Ovary (tissue), 9 donors: ENCODE results near the gene HCN4. TPM values are rescaled to one million over a fixed set of nuclear protein-coding genes. Genes with fewer than 3 reads are reported as not detected.

Experiments
- DNase-seq, 5 donors: peaks; one replicate each; pipeline ENCODE4 v3.0.0-alpha.2; 2019 to 2020
- H3K27ac ChIP-seq, 2 donors: fragments of 200-600 bp; one replicate each; pipeline versions ENCODE4 v1.5.1 to v1.8.0; 2019 to 2022
- H3K27me3 ChIP-seq: fragments of 200-600 bp; one replicate; pipeline ENCODE4 v1.8.0; 2022
- H3K36me3 ChIP-seq: fragments of 200-600 bp; sonication (generic); one replicate; pipeline ENCODE4 v1.5.1; 2019
- H3K4me1 ChIP-seq: one replicate; pipeline ENCODE4 v1.8.1; 2013; ENCODE audit warnings: mild to moderate bottlenecking, moderate library complexity; ENCODE audit not compliant: insufficient read depth
- H3K4me3 ChIP-seq: fragments of 200-600 bp; sonication (generic); one replicate; pipeline ENCODE4 v1.5.1; 2017
- H3K9me3 ChIP-seq, 2 donors: fragments of 200-600 bp in 1 of 2; sonication (generic) in 1 of 2; one replicate each; pipeline versions ENCODE4 v1.5.1 to v1.8.1; 2013 to 2019; ENCODE audit warnings: mild to moderate bottlenecking in 1 of 2, moderate library complexity in 1 of 2
- EP300 ChIP-seq: sonication (generic); formaldehyde crosslinking; IDR thresholded peaks from one replicate; pipeline ENCODE4 v1.6.1; 2017; ENCODE audit warnings: antibody characterized with exemption
- POLR2A ChIP-seq: fragments of 450-650 bp; IDR thresholded peaks from one replicate; pipeline ENCODE4 v1.6.1; 2017; ENCODE audit warnings: antibody characterized with exemption, mild to moderate bottlenecking, moderate library complexity
- WGBS, 3 donors: extraction: QIAGEN DNeasy Blood & Tissue Kit in 1 of 3; methylation state at CpG; one replicate each; pipeline versions ENCODE4 v1.1.5 to v1.1.7; 2013 to 2017; 5-methylcytosine and 5-hydroxymethylcytosine counted together
- intact Hi-C, 4 donors: fragments of 100-400 bp; cut with DNase I; formaldehyde crosslinking; loops; one replicate each; pipeline versions ENCODE4 v1.11.0 to v1.15.1; 2022 to 2023
- polyA plus RNA-seq, 2 donors: library from polyadenylated mRNA; stranded (reverse); fragments of 200-250 nt in 1 of 2; fragments of 350-450 nt in 1 of 2; fragmentation: Illumina TruSeq in 1 of 2; extraction: RNeasy Lipid Tissue Mini Kit (QIAGEN cat#74804) in 1 of 2; gene quantifications; one replicate each; pipeline ENCODE4 v1.2.3, GENCODE V29; 2013 to 2014
- total RNA-seq, 7 donors: library from RNA; depleted of rRNA in 2 of 7; stranded (reverse); fragments of >200 nt in 2 of 7; fragmentation: NEBNext Ultra II Directional in 3 of 7; extraction: Animal tissue kit (Norgen Biotek cat#: 25700) in 3 of 7; gene quantifications; one replicate each; pipeline versions ENCODE4 v1.1.0 to v1.2.4, GENCODE V29; 2016 to 2023
- TF ChIP-seq, protein P1 (sequence below), 3 donors: fragments of 450-650 bp in 2 of 3; fragments of 200-600 bp in 1 of 3; IDR thresholded peaks; one replicate each; pipeline versions ENCODE4 v1.5.1 to v1.8.0; 2016 to 2022; ENCODE audit warnings: antibody characterized with exemption in 3 of 3, mild to moderate bottlenecking in 1 of 3
- donor health status: DM: no; HTN: no; CAD: no; lungs with moderate emphysema.
- donor health status: DM: no; HTN: no; CAD: no.
- donor health status: Bipolar disorder and iron deficiency.
- donor health status: DM: yes; HTN: yes; CAD: no.
- donor health status: DM: no; HTN: no; CAD: no.
- donor health status: DM: yes; HTN: yes; CAD: no.

The HCN4 gene
- total and polyA plus RNA-seq, 9 donors: 0.03 TPM; not detected in 8

DNA sequence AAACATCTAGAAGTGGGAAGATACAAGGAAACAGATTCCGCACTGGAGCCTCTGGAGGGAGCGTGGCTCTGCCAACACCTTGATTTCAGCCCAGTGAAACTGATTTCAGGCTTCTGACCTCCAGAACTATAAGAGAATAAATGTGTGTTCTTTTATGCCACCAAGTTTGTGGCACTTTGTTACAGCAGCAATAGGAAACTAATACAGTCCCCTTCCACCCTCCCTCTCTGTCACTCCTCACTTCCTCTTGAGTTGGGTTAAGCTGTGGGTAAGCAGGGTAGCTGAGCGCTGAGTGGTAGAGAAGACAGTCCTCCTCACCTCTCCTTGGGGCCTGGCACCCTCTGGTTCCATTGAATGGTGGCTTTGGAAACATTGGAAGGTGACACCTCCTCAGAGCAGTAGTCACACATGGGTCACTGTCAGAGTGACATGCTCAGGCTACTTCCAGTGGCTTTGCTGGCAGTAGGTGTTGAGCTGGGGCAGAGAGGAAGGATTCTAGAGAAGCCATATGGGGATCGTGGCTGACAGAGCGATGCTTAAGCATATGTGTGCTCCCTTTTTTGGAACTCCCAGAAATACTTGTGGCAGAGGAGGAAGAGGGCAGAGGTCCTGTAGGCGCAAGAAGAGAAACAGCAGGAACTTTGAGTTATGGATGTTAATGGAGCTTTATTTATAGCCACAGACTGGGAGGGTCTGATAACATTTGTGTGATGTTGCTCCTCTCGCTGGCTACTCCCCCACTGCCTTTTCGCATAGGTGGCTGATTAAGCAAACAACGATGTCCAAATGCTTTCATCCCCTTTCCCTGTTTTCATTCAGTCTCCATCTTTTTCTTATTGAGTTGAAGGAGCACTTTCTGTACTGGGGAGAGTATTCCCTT, 14.8 kb upstream of the HCN4 start:
- TF ChIP-seq POLR2A (no peak), EP300 (no peak)
- TF ChIP-seq, protein P1, sequence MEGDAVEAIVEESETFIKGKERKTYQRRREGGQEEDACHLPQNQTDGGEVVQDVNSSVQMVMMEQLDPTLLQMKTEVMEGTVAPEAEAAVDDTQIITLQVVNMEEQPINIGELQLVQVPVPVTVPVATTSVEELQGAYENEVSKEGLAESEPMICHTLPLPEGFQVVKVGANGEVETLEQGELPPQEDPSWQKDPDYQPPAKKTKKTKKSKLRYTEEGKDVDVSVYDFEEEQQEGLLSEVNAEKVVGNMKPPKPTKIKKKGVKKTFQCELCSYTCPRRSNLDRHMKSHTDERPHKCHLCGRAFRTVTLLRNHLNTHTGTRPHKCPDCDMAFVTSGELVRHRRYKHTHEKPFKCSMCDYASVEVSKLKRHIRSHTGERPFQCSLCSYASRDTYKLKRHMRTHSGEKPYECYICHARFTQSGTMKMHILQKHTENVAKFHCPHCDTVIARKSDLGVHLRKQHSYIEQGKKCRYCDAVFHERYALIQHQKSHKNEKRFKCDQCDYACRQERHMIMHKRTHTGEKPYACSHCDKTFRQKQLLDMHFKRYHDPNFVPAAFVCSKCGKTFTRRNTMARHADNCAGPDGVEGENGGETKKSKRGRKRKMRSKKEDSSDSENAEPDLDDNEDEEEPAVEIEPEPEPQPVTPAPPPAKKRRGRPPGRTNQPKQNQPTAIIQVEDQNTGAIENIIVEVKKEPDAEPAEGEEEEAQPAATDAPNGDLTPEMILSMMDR (IDR thresholded peaks at IDR 0.05): no peak
- no peak overlapping the region for H3K4me3 ChIP-seq
- DNase-seq: no peak
- no peaks in the 10 kb centered on the region for H3K4me1 ChIP-seq
- H3K36me3 ChIP-seq: no peaks in the 10 kb centered on the region
- 35 to 38% (median 37%) methylated on average over 9 of the region's 9 CpGs for WGBS, 3 donors
- H3K27me3 ChIP-seq: no peaks in the 10 kb centered on the region
- H3K9me3 ChIP-seq: no peaks in the 10 kb centered on the region
- no peak overlapping the region for H3K27ac ChIP-seq
- intact Hi-C loops: no loop called here

DNA sequence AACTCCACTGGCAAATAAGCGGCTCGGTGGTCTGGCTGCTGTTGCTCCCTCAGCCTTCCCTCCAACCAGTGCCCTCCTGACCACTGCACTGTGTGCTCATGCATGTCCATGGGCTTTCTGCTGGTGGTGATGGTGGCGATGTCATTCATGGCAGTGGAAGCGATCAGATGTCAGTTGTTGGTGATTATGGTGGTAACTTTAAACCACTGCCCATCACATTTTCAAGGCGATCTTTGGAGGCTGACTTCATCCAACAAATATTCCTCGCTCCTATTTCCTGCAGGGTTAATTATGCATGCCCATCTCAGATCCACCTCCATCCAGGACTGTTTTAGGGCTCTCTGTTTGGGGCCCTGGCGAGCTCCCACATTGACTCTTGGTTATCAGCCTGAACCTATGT, 13.4 kb upstream of the HCN4 start:
- Histone ChIP-seq H3K9me3 (no peaks in the 10 kb centered on the region), H3K27me3 (no peaks in the 10 kb centered on the region), H3K4me1 (no peaks in the 10 kb centered on the region), H3K4me3 (no peak overlapping the region), H3K36me3 (no peaks in the 10 kb centered on the region), H3K27ac (no peak overlapping the region)
- DNase-seq: no peak
- 91 to 94% (median 92%) methylated on average over 7 of the region's 7 CpGs for WGBS, 3 donors
- no peak for TF ChIP-seq EP300
- no peak for TF ChIP-seq POLR2A
- TF ChIP-seq, protein P1 (IDR thresholded peaks at IDR 0.05): no peak
- intact Hi-C loops: no loop called here

DNA sequence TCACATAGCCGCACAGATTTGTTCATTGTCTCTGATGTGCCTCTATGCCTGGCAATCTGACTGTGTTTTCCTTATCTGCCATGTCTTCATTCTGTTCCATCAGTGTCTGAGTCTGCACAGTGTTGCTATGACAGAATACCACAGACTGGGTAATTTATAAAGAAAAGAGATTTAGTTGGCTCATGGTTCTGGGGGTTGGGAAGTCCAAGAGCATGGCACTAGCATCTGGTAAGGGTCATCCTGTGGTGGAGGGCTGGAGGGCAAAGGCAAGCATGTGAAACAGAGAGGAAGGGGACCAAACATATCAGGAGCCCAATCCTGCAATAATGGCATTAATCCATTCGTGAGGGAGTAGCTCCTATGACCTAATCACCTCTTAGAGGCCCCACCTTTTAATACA, 11.9 kb upstream of the HCN4 start:
- DNase-seq: no peak
- H3K4me3 ChIP-seq: no peak overlapping the region
- no peaks in the 10 kb centered on the region for H3K4me1 ChIP-seq
- intact Hi-C loops: no loop called here
- no peaks in the 10 kb centered on the region for H3K27me3 ChIP-seq
- TF ChIP-seq, protein P1 (IDR thresholded peaks at IDR 0.05): no peak
- TF ChIP-seq EP300: no peak
- no peak for TF ChIP-seq POLR2A
- no peak overlapping the region for H3K27ac ChIP-seq
- H3K9me3 ChIP-seq: no peaks in the 10 kb centered on the region
- 83 to 98% (median 87%) methylated on average over 2 of the region's 2 CpGs for WGBS, 3 donors
- H3K36me3 ChIP-seq: no peaks in the 10 kb centered on the region

DNA sequence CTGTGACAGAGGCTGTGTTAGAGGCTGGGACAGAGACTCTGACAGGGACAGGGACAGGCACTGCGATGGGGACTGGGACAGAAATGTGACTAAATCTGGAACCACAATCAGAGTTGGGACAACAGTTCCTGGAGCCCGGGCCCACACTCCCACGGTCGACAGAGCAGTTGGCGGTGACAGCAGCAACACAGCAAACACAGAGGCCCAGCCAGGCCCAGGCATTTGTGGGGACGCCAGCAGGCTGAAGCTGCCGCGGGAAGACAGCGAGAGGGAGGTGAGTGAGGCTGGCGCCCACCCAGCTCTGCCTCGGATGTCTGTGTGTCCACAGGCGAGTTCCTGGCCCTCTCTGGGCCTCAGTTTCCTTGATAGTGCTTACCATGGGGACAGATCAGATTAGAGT, 9.3 kb upstream of the HCN4 start:
- Histone ChIP-seq H3K36me3 (no peaks in the 10 kb centered on the region), H3K4me3 (no peak overlapping the region), H3K9me3 (no peaks in the 10 kb centered on the region), H3K27me3 (no peaks in the 10 kb centered on the region), H3K27ac (no peak overlapping the region), H3K4me1 (no peaks in the 10 kb centered on the region)
- DNase-seq: no peak
- intact Hi-C loops: no loop called here
- 50 to 62% (median 62%) methylated on average over 12 of the region's 12 CpGs for WGBS, 3 donors
- TF ChIP-seq POLR2A (no peak), EP300 (no peak)
- TF ChIP-seq, protein P1 (IDR thresholded peaks at IDR 0.05): no peak
